DMS79 (cell line): ENCODE results near the gene PPOX.

Source experiments
- DNase-seq: peaks from one replicate; lab custom pipeline; 2025; lab: John Stamatoyannopoulos, UW

PPOX gene

GRCh38 chr1:161153682-161154337 is 12.4 kb upstream of the PPOX start, which contains the start of gene UFC1:
Gene UFC1, plus strand, starts transcription at chr1:161153978. Its CDS starts 20 bp downstream, at chr1:161153998.
- peak; percentile 93 for DNase-seq

- no peak for DNase-seq
Measured at GRCh38 chr1:161157867-161158266, 8.4 kb upstream of the PPOX start.

GRCh38 chr1:161158316-161159010 is 7.8 kb upstream of the PPOX start:
- no peak for DNase-seq

GRCh38 chr1:161159087-161159912 is 6.9 kb upstream of the PPOX start, which contains the start of gene USP21:
Gene USP21, plus strand, starts transcription at chr1:161159500. Its CDS starts 1,141 bp downstream, at chr1:161160641.
- DNase-seq: peak; percentile 73

- no peak for DNase-seq
Measured at GRCh38 chr1:161159913-161160243, 6.3 kb upstream of the PPOX start.

- DNase-seq: no peak
Measured at GRCh38 chr1:161160671-161161145, 5.5 kb upstream of the PPOX start.

- no peak for DNase-seq
Measured at GRCh38 chr1:161161652-161162051, 4.6 kb upstream of the PPOX start.

- no peak for DNase-seq
Measured at GRCh38 chr1:161162052-161162451, 4.2 kb upstream of the PPOX start.

- no peak for DNase-seq
Measured at GRCh38 chr1:161162806-161163205, 3.4 kb upstream of the PPOX start.

- no peak for DNase-seq
Measured at GRCh38 chr1:161163793-161164192, 2.4 kb upstream of the PPOX start.

GRCh38 chr1:161164901-161165610 is 1.2 kb upstream of the PPOX start:
- no peak for DNase-seq

- peak; percentile 17 for DNase-seq
Measured at GRCh38 chr1:161166669-161167548, 683 bp downstream of the PPOX start.

- DNase-seq: no peak
Measured at GRCh38 chr1:161168906-161169305, 2.7 kb downstream of the PPOX start.

- DNase-seq: no peak
Measured at GRCh38 chr1:161171191-161171590, 5.0 kb downstream of the PPOX start.

GRCh38 chr1:161171696-161172095 is 5.5 kb downstream of the PPOX start:
- DNase-seq: no peak

GRCh38 chr1:161172349-161172748 is 6.1 kb downstream of the PPOX start:
- no peak for DNase-seq

- no peak for DNase-seq
Measured at GRCh38 chr1:161172776-161173376, 6.7 kb downstream of the PPOX start.

GRCh38 chr1:161173711-161174110 is 7.5 kb downstream of the PPOX start:
- DNase-seq: no peak

GRCh38 chr1:161174911-161175310 is 8.7 kb downstream of the PPOX start:
- DNase-seq: no peak

- no peak for DNase-seq
Measured at GRCh38 chr1:161175771-161176453, 9.7 kb downstream of the PPOX start.
